Measurements from ENCODE around the gene SEC11C. TPM values are rescaled to one million over a fixed set of nuclear protein-coding genes. Genes with fewer than 3 reads are reported as not detected.

Gene SEC11C
- total RNA-seq, 1 donor = 8.8 TPM

- DNase-seq (ENCODE audit: low read depth) = no peak
- no peak overlapping the region for H3K4me3 ChIP-seq (ENCODE audit: low read depth, low read length)
- no peak for TF ChIP-seq CTCF (IDR thresholded peaks at IDR 0.05; ENCODE audit: insufficient read depth, low read length)
These were observed 43.0 kb downstream of the SEC11C start for GRCh38 chr18:59182673-59183072.

- no peak overlapping the region for H3K4me3 ChIP-seq (ENCODE audit: low read depth, low read length)
- TF ChIP-seq CTCF (IDR thresholded peaks at IDR 0.05; ENCODE audit: insufficient read depth, low read length) = no peak
- no peak for DNase-seq (ENCODE audit: low read depth)
These were observed 49.3 kb downstream of the SEC11C start for GRCh38 chr18:59189008-59189407.

- TF ChIP-seq CTCF (IDR thresholded peaks at IDR 0.05; ENCODE audit: insufficient read depth, low read length) = no peak
- no peak overlapping the region for H3K4me3 ChIP-seq (ENCODE audit: low read depth, low read length)
- no peak for DNase-seq (ENCODE audit: low read depth)
These were observed 50.1 kb downstream of the SEC11C start for GRCh38 chr18:59189746-59190145.

- DNase-seq (ENCODE audit: low read depth) = no peak
- H3K4me3 ChIP-seq (ENCODE audit: low read depth, low read length) = no peak overlapping the region
- TF ChIP-seq CTCF (IDR thresholded peaks at IDR 0.05; ENCODE audit: insufficient read depth, low read length) = no peak
These were observed 56.6 kb downstream of the SEC11C start for GRCh38 chr18:59196161-59196725.

GRCh38 chr18:59197636-59198035 lies 58.0 kb downstream of the SEC11C start:
- no peak for TF ChIP-seq CTCF (IDR thresholded peaks at IDR 0.05; ENCODE audit: insufficient read depth, low read length)
- no peak overlapping the region for H3K4me3 ChIP-seq (ENCODE audit: low read depth, low read length)
- DNase-seq (ENCODE audit: low read depth) = no peak

GRCh38 chr18:59198215-59198614 lies 58.5 kb downstream of the SEC11C start:
- DNase-seq (ENCODE audit: low read depth) = no peak
- no peak for TF ChIP-seq CTCF (IDR thresholded peaks at IDR 0.05; ENCODE audit: insufficient read depth, low read length)
- H3K4me3 ChIP-seq (ENCODE audit: low read depth, low read length) = no peak overlapping the region

- DNase-seq (ENCODE audit: low read depth) = no peak
- no peak overlapping the region for H3K4me3 ChIP-seq (ENCODE audit: low read depth, low read length)
- no peak for TF ChIP-seq CTCF (IDR thresholded peaks at IDR 0.05; ENCODE audit: insufficient read depth, low read length)
These were observed 61.1 kb downstream of the SEC11C start for GRCh38 chr18:59200787-59201186.

Measured in fibroblast of the aortic adventitia (primary cell).